Forelimb muscle (tissue), 1 donor: ENCODE data around the gene RAB3IL1. TPM values are rescaled to one million over a fixed set of nuclear protein-coding genes. Genes with fewer than 3 reads are reported as not detected.
"Not testable (repeated sequence)": the region's sequence is repeated elsewhere in the genome, so short reads cannot be mapped to it uniquely, and the experiment has no call there.

ENCODE experiments used
- DNase-seq: peaks from one replicate; pipeline ENCODE4 v3.0.0-alpha.2; 2013; ENCODE audit warnings: low read depth
- polyA plus RNA-seq: library from polyadenylated mRNA; unstranded; fragments of 120-200 nt; gene quantifications from one replicate; pipeline ENCODE4 v1.2.1, GENCODE V29; 2013; ENCODE audit not compliant: insufficient read length

The RAB3IL1 gene, protein sequence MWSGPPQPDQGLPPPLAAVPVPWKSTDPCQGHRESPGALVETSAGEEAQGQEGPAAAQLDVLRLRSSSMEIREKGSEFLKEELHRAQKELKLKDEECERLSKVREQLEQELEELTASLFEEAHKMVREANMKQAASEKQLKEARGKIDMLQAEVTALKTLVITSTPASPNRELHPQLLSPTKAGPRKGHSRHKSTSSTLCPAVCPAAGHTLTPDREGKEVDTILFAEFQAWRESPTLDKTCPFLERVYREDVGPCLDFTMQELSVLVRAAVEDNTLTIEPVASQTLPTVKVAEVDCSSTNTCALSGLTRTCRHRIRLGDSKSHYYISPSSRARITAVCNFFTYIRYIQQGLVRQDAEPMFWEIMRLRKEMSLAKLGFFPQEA
- polyA plus RNA-seq: 25.9 TPM

DNA sequence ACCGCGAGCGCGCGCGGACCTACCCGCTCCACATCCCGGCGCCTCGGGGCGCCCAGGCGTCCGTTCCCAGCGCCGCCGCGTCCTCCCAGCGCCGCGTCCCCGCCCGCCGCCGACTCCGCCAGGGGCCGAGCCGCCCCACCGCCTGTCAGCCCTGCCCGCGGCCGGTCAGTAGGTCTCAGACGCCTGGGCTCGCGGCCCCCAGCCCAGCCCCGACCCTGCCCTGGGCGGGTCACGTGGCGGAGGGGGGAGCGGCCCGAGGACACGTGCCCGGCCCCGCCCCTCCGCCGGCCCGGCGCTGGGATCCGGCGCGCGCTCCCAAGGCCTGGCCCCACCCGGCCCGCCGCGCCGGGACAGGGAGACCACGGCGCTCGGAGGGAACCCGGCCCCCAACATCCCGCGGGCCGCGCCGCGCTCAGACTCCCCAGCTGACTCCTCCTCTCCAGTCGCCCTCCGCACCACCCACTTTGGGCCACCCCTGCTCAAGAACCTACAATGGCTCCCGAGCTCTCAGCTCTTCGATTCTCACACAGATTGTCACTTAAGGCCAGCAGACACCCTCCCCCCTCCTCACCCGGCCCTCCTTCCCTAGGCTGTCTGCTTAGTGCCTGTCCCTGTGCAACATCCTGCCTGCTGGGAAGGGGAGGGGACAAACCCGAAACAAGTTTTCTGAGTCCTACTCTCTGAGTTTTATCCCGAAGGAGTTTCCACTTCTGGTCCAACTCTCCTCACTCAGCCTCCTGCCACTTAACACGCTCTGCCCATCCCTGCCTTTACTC, at the start of gene RAB3IL1:
Gene RAB3IL1, minus strand, starts transcription at position 233 of the 776 bp plus-strand sequence. Its CDS starts 199 bp downstream, at position 34.
- no peak for DNase-seq

DNA sequence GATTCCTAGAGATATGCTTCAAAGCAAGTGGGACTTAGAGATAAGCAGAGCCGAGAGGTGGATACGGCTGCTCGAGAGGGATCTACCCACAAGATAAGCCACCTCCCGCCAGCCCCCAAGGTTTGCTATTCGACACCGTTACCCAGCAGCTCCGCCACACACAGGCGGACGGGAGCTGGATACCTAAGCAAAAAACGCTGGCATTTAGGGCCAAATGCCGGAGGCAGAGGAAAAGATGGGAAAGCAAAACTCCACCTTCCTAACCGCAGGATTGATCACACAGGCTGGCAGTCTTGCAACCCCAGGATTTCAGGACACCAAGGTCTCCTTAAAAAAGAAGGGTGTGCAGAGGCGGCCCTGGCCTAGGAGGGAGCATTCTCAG, 49.4 kb upstream of the RAB3IL1 start:
- DNase-seq: no peak

DNA sequence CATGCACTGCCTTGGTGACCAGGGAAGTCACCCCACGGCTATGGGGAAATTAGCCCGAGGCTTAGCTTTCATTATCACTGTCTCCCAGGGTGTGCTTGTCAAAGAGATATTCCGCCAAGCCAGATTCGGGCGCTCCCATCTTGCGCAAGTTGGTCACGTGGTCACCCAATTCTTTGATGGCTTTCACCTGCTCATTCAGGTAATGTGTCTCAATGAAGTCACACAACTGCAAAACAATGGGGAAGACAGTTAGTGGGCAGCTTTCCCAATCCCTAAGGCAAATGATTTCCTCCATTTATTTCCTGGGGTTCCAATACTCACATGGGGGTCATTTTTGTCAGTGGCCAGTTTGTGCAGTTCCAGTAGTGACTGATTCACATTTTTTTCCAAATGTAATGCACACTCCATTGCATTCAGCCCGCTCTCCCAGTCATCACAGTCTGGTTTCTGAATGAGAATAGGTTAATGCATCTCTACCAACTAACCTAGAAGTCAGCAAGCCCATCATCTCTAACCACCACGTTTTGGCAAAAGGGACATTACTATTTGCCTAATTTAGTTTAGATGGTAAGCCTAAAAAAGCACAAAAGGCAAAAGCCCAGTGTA, 47.4 kb upstream of the RAB3IL1 start:
- DNase-seq: not testable (repeated sequence)

DNA sequence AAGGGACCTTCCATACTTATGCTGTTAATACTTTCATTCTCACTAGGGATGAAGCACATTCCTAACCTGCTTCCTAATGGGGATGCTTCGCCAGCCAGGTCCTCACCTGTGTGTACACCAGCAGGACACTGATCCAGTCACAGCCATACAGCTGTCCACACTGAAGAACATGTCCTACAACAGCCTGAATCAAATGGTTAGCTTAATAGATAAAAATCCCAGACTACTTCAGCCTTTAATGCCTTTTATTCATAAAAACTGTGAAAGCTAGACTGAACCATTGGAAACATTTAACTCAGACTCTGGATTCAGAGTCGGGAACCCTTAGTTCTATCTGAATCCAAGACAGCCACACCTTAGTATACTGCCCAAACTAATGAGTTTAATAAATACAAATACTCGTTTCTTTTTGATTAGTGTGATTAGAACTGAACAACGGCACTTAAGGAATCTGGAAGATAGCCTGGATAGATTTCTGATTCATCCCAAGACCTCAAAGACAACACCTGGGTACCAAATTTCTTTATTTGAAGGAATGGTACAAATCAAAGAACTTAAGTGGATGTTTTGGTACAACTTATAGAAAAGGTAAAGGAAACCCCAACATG, 46.8 kb upstream of the RAB3IL1 start:
- DNase-seq: no peak

DNA sequence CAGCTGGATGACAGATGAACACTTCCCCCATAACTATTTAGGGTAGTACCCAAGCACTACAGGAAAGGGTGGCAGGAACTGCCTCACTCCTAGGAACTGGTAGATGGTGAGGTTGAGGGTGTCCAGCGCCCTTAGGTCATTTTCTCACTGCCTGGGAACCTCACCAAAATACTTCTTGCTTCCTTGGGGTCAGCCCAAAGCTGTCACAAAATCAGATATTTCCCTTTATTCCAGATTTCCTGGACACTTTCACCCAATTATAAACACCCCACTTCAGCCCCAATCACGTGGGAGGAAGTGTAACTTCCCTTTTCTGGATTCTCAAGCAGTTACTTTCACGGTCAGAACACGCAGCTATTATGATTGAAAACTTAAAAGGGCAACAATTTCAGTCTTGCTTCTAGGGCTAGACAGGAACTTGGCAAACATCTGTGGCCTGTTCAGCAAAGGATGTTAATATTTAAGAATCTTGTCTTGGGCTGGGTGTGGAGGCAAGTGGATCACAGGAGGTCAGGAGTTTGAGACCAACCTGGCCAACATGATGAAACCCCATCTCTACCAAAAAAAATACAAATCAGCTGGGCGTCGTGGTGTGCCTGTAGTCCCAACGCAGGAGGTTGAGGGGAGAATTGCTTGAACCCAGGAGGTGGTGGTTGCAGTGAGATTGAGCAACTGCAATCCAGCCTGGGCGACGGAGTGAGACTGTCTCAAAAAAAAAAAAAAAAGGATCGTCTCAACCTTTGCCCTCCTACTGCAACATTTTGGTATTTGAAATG, 46.1 kb upstream of the RAB3IL1 start:
- no peak for DNase-seq

DNA sequence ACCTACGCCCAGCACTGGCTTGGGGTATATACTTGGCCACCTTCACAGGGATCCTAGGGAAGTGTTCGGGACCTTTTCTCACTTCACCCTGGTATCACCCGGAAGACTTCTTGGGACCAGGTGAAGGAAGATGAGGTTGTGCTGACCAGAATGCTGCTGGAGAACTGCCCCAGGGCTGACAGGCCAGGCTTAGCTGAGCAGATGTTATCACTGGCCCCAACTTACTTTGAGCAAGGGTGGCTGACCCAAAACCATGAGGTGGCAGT, 45.6 kb upstream of the RAB3IL1 start:
- DNase-seq: no peak

DNA sequence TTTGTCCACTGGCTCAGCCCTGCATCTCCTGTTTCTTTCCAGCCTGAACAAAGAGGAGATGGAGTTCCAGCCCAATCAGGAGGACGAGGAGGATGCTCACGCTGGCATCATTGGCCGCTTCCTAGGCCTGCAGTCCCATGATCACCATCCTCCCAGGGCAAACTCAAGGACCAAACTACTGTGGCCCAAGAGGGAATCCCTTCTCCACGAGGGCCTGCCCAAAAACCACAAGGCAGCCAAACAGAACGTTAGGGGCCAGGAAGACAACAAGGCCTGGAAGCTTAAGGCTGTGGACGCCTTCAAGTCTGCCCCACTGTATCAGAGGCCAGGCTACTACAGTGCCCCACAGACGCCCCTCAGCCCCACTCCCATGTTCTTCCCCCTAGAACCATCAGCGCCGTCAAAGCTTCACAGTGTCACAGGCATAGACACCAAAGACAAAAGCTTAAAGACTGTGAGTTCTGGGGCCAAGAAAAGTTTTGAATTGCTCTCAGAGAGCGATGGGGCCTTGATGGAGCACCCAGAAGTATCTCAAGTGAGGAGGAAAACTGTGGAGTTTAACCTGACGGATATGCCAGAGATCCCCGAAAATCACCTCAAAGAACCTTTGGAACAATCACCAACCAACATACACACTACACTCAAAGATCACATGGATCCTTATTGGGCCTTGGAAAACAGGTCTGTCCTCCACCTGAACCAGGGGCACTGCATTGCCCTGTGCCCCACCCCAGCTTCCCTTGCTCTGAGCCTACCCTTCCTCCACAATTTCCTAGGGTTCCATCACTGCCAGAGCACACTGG, 45.0 kb upstream of the RAB3IL1 start:
- DNase-seq: no peak

DNA sequence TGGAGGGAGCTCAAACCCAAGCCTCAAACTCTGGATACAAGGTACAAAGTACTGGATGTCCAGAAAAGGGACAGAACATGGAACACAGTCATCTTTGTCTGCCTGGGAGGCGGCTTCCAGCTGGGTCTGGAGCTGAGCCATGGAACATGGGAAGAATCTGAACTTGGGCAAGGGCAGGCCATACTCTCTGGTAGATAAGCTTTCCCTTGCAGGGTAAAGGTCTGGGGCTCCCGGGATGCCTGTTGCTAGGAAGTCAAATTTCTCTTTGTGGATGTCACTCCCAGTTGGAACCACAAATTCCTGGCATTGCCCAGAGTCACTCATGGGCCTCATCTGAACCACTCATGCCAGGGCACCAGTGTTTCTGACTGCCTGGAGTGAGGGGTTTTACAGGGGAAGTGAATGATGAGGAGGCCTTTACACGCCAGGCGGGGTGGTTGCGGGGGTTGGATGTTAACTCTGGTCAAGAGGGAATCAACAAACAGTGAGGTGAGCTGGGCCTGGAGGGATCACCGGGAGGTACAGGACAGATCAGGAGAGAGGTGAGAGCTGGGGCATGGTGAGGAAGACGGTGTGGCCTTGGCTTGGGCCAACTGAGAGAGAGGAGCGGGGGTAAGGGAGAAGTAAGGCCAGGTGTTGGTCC, 44.3 kb upstream of the RAB3IL1 start:
- DNase-seq: no peak

DNA sequence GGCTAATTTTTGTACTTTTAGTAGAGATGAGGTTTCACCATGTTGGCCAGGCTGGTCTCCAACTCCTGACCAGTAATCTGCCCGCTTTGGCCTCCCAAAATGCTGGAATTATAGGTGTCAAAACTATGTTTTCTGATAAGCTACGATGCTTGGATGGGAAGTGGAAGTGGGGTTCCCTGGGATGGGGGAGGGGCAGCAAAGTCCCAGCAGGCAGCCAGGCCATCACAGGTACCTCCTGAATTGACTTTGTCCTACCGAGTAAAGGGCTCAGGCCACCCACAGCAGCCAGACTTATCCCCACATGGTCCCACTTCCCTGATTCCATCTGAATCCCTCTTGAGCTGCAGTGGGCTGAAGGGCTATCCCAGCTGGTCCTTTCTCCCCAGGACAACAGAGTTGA, 43.2 kb upstream of the RAB3IL1 start:
- no peak for DNase-seq

DNA sequence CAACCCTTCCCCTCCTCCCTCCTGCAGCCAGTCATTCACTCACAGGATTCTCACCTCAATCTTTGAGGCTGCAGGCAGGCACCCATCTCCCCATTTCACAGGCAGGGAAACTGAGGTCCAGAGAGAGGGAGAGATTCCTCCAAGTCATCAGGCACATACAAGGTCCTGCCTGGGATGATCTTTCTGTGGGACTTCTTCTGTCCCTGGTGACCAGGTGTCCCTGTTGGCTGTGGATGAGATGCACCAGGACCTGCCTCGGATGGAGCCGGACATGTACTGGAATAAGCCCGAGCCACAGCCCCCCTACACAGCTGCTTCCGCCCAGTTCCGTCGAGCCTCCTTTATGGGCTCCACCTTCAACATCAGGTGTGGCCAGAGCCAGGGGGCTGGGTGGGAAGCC, 42.3 kb upstream of the RAB3IL1 start:
- DNase-seq: no peak

DNA sequence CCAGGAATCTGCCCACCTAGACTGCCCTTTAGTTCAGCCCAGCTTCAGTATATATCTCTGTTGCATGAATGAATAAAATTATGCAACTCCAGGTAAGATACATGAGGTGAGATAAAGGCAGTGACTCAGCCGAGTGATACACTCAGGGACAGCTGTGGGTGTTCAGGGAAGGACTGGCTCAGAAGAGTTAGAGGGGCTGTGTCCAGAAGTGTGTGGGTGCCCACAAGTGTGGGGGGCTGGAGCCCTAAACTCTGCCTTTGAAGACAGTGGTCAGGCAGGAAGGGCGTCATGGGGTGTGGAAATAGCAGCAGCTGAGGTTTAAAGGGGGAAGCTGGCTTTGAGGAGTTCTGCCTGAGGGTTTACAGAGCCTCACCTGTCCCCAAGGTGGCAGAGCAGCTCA, 41.7 kb upstream of the RAB3IL1 start:
- no peak for DNase-seq

DNA sequence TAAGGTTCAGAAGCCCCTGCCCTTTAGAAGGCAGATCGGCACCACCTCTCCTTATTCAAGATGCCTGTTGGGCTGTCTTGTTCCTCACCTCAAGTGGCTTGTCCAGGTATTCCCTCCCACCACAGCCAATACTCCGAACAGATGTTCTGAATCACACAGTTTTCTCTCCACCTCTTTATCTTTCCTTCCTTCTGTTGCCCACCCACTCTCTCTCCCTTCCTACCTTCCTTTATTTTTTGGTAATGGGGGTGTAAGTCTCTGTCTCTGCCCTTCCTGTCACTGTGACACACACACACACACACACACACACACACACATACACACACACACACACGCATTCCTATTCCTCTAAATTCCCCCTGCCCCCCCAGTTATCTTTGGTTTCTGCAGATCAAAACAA, 41.2 kb upstream of the RAB3IL1 start:
- DNase-seq: no peak

DNA sequence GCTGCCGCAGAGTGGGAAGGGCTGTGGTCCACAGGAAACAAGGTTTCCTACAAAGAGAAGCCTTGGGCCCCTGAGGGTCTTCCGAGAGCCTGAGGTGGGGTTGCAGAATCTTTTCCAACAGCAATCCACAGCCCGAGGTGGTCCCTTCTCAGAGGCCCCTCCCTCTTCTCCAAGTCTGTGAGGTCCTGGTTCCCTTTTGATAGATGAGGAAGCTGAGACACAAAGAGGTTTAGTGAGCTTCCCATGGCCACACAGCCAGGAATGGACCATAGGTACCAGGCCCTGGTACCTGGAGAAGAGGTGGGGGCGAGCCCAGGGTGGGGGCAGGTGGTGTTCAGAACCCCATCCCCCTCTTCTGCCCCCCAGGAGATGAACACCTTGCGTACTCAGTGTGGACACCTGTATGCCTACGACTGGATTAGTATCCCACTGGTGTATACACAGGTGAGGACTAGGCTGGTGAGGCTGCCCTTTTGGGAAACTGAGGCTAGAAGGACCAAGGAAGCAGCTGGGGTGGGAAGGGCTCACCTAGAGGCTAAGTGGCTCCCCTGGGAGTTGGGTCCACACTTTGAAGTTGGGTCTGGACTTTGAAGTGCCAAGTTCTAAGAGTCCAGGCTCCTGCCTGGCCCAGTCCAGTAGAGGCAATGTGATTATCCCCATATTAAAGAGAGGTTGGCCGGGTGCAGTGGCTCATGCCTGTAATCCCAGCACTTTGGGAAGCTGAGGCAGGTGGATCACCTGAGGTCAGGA, 39.8 kb upstream of the RAB3IL1 start:
- no peak for DNase-seq

DNA sequence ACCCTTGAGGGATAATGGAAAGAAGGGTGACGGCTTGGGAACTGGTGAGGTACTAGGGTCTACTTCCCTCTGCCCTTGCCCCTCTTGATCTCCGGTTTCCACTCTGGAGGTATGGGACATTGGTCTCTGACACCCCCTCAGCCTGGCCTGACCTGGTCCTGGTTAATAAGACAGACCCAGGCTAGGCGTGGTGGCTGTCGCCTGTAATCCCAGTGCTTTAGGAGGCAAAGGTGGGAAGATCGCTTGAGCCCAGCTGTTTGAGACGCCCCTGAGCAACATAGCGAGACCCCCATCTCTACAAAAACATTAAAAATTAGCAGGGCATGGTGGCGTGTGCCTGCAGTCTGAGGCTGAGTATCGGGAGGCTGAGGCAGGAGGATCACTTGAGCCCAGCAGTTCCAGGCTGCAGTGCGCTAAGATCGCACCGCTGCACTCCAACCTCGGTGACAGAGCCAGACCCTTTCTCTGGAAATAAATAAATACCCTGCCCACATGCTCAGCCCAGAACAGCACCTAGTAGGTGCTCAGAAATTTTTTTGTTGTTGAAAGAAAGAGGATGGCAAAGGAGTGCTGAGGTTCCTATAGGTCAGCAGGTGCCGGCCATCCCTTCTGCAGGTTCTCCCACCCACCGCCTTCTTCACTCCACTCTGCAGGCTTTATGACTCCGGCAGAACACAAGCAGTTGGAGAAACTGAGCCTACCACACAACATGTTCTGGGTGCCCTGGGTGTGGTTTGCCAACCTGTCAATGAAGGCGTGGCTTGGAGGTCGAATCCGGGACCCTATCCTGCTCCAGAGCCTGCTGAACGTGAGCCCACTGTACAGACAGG, 39.0 kb upstream of the RAB3IL1 start:
- DNase-seq: no peak

DNA sequence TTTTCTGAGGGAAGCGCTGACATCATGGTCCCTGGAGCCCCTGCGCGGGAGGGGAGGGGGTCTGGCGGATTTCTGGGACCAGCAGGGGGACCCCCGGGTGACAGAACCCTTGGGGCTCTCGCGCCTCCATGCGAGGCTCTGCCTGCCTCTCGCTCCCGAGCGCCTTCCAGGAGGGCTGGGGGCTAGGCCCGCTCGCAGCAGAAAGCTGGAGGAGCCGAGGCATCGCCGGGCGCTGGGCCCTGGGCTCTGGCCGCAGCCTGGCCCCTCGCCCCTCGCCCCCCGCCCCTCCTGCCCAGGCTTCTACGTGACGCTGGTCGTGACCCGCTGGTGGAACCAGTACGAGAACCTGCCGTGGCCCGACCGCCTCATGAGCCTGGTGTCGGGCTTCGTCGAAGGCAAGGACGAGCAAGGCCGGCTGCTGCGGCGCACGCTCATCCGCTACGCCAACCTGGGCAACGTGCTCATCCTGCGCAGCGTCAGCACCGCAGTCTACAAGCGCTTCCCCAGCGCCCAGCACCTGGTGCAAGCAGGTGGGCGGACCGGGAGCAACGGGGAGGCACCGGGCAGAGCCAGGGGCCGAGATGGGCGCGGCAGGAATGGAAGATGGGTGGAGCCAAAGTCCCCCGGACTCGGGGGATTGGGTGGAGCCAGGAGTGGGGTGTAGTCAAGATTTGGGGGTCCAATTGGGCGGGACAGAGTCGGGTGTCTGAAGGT, 38.2 kb upstream of the RAB3IL1 start:
- DNase-seq: no peak

DNA sequence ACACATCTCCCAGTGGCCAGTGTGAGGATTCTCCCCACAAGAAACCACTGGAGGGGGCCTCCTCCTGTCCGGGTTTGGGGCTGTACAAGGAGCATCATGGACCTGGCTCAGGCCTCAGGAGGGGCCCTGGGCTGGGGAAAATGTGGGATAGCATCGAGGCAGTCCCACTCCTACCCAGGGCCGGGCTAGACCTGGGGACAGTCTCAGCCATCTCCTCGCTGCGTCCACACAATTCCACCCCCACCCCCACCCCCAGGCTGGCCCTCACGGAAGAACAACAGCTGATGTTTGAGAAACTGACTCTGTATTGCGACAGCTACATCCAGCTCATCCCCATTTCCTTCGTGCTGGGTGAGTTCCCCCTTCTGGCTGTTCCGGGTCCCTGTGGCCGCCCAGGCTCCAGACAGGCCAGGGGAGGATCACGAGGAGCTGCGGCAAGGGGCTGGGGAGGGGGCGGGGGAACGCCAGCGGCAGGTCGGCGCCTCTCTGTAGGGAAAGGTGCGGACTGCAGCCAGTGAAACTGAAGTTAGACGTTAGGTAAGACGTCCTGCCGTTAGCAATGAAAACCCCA, 37.6 kb upstream of the RAB3IL1 start:
- no peak for DNase-seq

DNA sequence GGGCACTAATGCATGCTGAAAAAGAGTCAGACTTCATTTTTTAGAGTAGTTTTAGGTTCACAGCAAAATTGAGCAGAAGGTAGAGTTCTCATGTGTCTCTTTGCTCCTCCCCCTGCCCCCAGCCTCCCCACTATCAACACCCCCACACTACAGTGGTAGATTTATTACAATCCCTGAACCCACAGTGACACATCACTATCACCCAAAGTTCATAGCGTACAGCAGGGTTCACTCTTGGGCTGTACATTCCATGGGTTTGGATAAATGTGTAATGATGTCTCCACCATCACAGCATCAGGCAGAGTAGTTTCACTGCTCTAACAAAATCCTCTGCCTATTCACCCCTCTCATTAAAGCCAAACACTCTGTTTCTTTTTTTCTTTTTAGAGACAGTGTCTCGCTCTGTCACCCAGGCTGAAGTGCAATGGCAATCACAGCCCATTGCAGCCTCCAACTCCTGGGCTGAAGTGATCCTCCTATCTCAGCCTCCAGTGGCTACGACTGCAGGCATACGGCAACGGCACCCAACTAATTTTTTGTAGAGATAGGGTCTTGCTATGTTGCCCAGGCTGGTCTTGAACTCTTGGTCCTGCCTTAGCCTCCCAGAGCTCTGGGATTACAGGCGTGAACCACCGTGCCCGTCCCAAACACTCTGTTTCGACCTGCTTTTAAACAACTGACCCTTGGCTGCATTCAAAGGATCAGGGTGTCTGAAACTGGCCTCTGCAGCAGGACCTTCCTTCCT, 36.9 kb upstream of the RAB3IL1 start:
- DNase-seq: no peak
